RWPE1 (cell line): Measurements from ENCODE around the gene MACF1.

Experiments
- CTCF ChIA-PET: fragments of 350-600 bp; sonication (Branson Sonifier 250); formaldehyde crosslinking; extraction: SDS; loops from one replicate; lab custom pipeline; 2021; lab: Yijun Ruan, JAX
- POLR2A ChIA-PET: fragments of 400-600 bp; formaldehyde crosslinking; extraction: SDS; loops from one replicate; lab custom pipeline; 2020; ENCODE audit warnings: antibody characterized with exemption; ENCODE audit not compliant: low non-redundant PET; lab: Yijun Ruan, JAX
- DNase-seq: peaks from one replicate; pipeline ENCODE4 v3.0.0; 2012; ENCODE audit warnings: low spot score
- H3K27ac ChIP-seq: fragments of 450-650 bp; 2 replicates; pipeline ENCODE4 v1.5.1; 2017
- CTCF ChIP-seq: fragments of 450-650 bp; conservative IDR thresholded peaks from 2 replicates; pipeline ENCODE4 v1.5.1; 2017; ENCODE audit warnings: low read depth, mild to moderate bottlenecking

MACF1 gene

GRCh38 chr1:39170731-39171667, 33.5 kb upstream of the MACF1 start:
- no peak for TF ChIP-seq CTCF
- H3K27ac ChIP-seq, result no peak overlapping the region
- CTCF ChIA-PET, result interaction anchor here (0.6 to 1.3 kb wide), 5 partner anchors 21 to 276 kb away, joined by 3 to 5 read pairs (median 4); no protein-coding TSS in a partner anchor
- DNase-seq, result no peak
- POLR2A ChIA-PET, result no interaction called here

- POLR2A ChIA-PET, result interaction anchor here (0.5 to 0.6 kb wide), 2 partner anchors 367 to 844 kb away, joined by 3 to 5 read pairs; no protein-coding TSS in a partner anchor
- CTCF ChIA-PET, result interaction anchor here (0.6 to 0.7 kb wide), 2 partner anchors 15 to 53 kb away, joined by 3 read pairs; no protein-coding TSS in a partner anchor
- no peak for DNase-seq
- TF ChIP-seq CTCF, result no peak
- H3K27ac ChIP-seq, result no peak overlapping the region
Observed at GRCh38 chr1:39173119-39173994, 31.1 kb upstream of the MACF1 start.

- CTCF ChIA-PET, result interaction anchor here (0.6 to 0.7 kb wide), 2 partner anchors 16 to 52 kb away, joined by 3 read pairs; no protein-coding TSS in a partner anchor
- no peak overlapping the region for H3K27ac ChIP-seq
- POLR2A ChIA-PET, result interaction anchor here (0.5 to 0.6 kb wide), 2 partner anchors 367 to 844 kb away, joined by 3 to 5 read pairs; no protein-coding TSS in a partner anchor
Observed at GRCh38 chr1:39173995-39174380, 30.5 kb upstream of the MACF1 start.

GRCh38 chr1:39174390-39175081, 30.0 kb upstream of the MACF1 start:
- ChIA-PET CTCF (interaction anchor here (0.6 to 0.7 kb wide), 2 partner anchors 16 to 51 kb away, joined by 3 read pairs; no protein-coding TSS in a partner anchor), POLR2A (interaction anchor here (0.5 to 0.6 kb wide), 2 partner anchors 366 to 843 kb away, joined by 3 to 5 read pairs; no protein-coding TSS in a partner anchor)
- DNase-seq, result no peak
- no peak for TF ChIP-seq CTCF
- H3K27ac ChIP-seq, result no peak overlapping the region

More at GRCh38 chr1:39173995-39174380, 30.5 kb upstream of the MACF1 start:
- no peak for DNase-seq
- TF ChIP-seq CTCF, result no peak

GRCh38 chr1:39177706-39178105, 26.8 kb upstream of the MACF1 start:
- TF ChIP-seq CTCF, result no peak
- ChIA-PET CTCF (no interaction called here), POLR2A (no interaction called here)
- no peak for DNase-seq
- H3K27ac ChIP-seq, result no peak overlapping the region
